HG02642 (cell line): Measurements from ENCODE around the gene CTBS.
A peak's percentile ranks its signal among the peaks of the same experiment; 100 is the strongest.
"Not testable (repeated sequence)": the region's sequence is repeated elsewhere in the genome, so short reads cannot be mapped to it uniquely, and the experiment has no call there.

Experiments used
- ATAC-seq: cut with Tn5 transposase; IDR thresholded peaks from one replicate; pipeline ENCODE4 v1.9.1; 2021; ENCODE audit warnings: mild to moderate bottlenecking; ENCODE audit not compliant: unreplicated experiment, poor library complexity

The CTBS gene

GRCh38 chr1:84507887-84508286 is 66.4 kb downstream of the CTBS start:
- ATAC-seq: not testable (repeated sequence)

- no peak for ATAC-seq
Measured at GRCh38 chr1:84506729-84507453, 67.3 kb downstream of the CTBS start.

- ATAC-seq: peak; percentile 87
Measured at GRCh38 chr1:84506002-84506728, 68.1 kb downstream of the CTBS start, which contains the start of the genes GNG5 and SPATA1. GNG5 (minus strand) TSS chr1:84506581; CDS start chr1:84506091, 490 bp downstream. SPATA1 (plus strand) TSS chr1:84506386; CDS start chr1:84516360, 9,974 bp downstream.

- ATAC-seq: peak; percentile 46
Measured at GRCh38 chr1:84505493-84506001, 68.7 kb downstream of the CTBS start.

- ATAC-seq: no peak
Measured at GRCh38 chr1:84504580-84505492, 69.4 kb downstream of the CTBS start.

- ATAC-seq: no peak
Measured at GRCh38 chr1:84502927-84503326, 71.3 kb downstream of the CTBS start.
